Activated CD4-positive, alpha-beta T cell treated with anti-CD3 and anti-CD28 coated beads, Interleukin-10, Interleukin-2, amounts not matched to agents 100 ng/mL and 50 ng/mL, durations not matched to agents 16 hours and 8 hours (primary cell): ENCODE measurements around the gene TNFRSF18.

ENCODE experiments used
- DNase-seq: peaks from one replicate; pipeline ENCODE4 v3.0.0-alpha.2; 2020

TNFRSF18 gene

DNA sequence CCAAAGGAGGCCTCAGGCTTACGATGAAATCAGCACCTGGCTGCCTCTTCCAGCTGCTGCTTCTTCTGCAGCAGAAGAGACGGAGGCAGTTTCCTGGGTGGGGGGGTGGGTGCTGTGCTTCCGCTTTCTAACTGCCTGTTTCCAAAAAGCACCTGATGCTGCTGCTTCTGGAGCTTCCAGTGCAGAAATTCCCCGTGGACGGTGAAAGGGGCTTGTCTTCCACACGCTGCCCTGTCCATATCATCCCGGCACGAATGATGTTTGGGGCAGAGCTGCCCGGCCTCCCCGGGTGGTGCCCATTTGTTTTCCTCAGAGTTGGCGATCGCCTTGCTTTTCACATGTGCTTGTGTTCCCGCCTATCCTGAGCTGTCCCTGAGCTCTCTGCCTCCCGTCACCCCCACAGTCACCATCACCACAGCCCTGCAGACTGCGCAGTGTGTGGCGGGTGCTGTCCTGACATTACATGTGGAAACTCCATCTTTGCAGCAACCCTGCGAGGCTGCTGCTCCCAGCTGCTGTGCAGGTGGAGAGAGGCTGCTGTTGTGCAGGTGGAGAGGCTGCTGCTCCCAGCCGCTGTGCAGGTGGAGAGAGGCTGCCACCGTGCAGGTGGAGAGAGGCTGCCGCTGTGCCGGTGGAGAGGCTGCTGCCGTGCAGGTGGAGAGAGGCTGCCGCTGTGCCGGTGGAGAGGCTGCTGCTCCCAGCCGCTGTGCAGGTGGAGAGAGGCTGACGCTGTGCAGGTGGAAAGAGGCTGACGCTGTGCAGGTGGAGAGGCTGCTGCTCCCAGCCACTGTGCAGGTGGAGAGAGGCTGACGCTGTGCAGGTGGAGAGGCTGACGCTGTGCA is 30.9 kb downstream of the TNFRSF18 start:
- no peak for DNase-seq

GRCh38 chr1:1173793-1174415 is 32.5 kb downstream of the TNFRSF18 start, which contains the start of gene TTLL10:
TSS of gene TTLL10 (plus strand) at chr1:1173880. CDS start at chr1:1179216, 5,336 bp downstream.
- DNase-seq, result peak; percentile 25

DNA sequence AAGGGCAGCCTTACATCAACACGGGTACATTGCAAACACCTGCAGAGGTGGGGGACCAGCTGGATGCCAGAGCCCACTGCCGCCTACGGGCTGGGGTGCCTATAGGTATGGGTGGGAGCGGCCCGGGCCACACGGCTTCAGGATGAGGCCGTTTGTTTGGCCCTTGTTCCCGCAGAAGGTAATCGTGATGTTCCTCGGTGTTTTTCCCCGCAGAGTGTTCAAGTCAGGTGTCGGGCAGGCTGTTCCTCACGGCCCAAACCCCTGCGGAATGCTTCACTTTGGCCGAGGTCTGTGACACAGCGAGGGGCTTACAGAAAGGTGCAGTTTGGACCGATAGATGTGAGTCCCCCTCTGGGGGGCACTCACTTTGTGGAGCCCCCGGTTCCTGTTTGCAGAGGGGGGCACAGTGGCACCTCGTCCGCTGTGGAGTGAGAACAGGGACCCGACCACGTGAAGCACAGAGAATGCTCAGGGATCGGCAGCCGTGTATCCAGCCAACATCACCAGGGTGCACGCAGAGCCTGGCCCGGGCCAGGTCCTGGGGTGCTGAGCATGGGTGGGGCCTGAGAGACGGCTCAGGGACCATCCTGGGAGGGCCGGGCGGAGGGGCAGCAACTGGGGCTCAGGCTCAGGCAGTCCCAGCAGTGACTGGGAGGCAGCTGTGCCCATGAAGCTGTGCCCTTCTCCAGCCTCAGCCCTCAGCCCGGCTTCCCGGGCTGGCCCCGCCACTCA is 33.2 kb downstream of the TNFRSF18 start:
- DNase-seq, result no peak

- peak; percentile 19 for DNase-seq
Measured at GRCh38 chr1:1171546-1172340, 34.6 kb downstream of the TNFRSF18 start.

DNA sequence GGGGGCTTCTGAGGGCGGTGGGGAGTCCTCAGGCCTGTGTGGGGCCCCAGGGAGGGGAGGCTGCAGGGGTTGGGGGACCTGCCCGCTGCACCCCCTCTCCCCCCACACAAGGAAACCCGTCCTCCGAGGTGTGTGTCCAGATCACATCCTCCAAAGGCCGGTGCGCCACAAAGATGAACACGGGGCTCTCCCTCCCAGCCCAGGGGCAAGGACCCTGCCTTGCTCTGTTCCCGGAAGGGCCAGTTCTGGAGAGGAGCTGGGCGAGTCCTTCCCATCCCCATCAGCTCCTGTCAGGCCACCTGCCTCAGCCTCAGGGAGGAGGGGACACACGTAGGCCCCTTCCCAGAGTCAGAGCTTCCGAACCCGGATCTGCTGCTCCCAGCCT is 35.2 kb downstream of the TNFRSF18 start:
- no peak for DNase-seq

GRCh38 chr1:1170215-1171091 is 35.9 kb downstream of the TNFRSF18 start:
- no peak for DNase-seq

DNA sequence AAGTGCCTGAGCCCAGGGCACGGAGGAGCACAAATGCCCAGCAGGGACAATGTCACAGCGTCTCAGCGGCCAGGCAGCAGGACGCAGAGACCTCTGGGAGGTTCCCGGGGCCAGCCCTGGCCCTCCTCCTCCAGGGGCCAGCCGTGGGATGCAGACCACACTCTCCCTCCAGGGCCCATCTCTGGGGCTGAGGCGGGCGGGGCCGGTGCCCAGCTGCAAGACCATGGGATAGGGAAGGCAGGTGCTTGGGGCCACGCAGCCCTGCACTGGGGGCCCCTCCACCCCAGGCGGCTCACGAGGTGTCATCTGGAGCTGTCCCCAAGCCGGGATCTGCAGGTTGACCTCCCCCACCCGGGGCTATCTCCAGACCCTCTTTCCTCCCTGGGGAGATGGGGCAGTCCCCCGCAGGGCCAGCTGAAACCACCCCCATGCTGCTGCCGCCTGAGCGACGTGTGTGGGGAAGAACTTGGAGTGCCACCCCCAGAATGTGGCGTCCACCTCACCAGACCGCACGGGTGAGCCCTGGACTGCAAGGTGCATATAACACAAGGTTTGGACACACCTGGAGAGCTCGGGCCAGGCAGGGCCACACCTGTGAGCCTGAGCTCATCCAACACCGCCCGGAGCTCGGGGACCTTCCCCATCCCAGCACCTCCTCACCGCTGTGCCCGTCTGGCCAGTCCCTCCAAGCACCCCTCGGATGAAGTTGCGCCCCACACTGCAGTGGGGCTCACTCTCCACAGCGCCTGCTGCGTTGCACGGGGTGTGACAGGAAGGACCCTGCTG is 36.8 kb downstream of the TNFRSF18 start:
- DNase-seq, result no peak

GRCh38 chr1:1168451-1169411 is 37.7 kb downstream of the TNFRSF18 start:
- DNase-seq, result no peak

- DNase-seq, result no peak
Measured at GRCh38 chr1:1167841-1168450, 38.4 kb downstream of the TNFRSF18 start.

DNA sequence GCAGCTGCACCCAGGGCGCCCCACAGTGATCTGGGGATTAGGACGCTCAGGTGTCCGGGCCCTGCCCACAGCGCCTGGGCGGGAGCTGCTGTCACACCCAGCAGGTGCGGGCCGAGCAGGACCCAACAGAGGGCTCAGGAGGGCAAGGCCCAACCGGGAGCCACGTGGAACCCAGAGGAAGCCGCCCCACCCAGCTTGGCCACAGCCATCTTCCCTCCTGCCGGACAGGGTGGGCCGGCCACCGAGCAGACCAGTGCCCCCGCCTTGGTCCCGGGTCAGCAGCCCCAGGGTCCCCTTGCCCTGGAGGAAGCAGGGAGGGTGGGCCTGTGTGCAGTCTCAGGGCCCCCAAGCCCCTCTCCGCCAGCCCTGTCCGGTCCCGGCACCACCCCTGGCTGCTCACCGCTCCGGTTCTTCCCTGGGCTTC is 39.0 kb downstream of the TNFRSF18 start:
- no peak for DNase-seq

GRCh38 chr1:1166642-1167397 is 39.6 kb downstream of the TNFRSF18 start:
- no peak for DNase-seq

GRCh38 chr1:1165900-1166421 is 40.4 kb downstream of the TNFRSF18 start:
- DNase-seq, result no peak

GRCh38 chr1:1165485-1165884 is 40.9 kb downstream of the TNFRSF18 start:
- no peak for DNase-seq

DNA sequence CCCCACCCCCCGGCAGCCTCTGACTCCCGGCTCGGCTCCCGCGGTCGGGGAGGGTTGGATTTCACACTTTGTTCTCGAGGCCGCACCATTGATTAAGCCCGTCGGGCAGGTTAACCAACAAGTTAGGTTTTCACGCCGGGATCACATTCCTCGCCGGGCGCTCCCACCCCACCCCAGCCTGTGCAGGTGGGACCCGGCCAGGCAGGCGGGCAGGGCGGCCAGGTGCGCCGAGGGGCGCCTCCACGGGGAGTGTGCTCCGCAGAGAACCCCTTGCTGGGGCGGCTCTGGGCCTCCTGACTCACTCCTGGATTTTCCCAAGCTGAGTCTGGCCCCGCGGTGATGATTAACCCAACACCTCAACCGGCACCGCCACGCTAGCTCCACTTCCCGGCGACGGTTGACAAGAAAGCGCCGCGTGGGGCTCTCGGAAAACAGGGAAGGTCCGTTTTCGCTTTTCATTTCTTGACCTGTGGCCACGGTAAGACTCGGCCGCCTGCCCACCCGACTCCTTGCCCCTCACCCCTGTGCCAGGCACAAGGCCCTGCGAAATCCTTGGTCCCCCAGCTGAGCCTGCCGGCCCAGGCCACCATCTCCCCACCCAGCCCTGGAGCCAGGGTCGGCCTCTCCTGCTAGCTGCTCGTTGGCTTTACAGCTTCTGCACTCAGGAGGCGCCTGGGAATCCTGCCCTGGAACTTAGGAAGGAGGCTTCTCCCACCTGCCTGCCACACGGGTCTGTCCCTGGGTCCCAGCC is 41.5 kb downstream of the TNFRSF18 start:
- DNase-seq, result no peak

DNA sequence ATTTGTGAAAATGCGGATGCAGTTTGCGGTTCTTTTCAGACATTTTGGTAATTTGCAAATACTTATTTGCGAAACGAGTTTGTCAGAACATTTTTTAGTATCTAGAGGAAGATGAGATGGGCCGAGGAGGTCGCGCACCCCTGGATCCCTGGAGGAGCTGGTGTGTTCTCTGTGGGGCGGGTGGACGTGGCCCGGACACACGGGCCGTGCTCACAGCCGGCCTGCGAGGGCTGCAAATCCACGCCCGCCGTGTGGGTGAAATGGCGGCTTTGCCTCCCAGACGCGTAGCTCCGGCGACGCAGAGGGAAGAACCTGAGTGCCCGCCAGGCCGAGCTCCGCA is 42.1 kb downstream of the TNFRSF18 start:
- no peak for DNase-seq

DNA sequence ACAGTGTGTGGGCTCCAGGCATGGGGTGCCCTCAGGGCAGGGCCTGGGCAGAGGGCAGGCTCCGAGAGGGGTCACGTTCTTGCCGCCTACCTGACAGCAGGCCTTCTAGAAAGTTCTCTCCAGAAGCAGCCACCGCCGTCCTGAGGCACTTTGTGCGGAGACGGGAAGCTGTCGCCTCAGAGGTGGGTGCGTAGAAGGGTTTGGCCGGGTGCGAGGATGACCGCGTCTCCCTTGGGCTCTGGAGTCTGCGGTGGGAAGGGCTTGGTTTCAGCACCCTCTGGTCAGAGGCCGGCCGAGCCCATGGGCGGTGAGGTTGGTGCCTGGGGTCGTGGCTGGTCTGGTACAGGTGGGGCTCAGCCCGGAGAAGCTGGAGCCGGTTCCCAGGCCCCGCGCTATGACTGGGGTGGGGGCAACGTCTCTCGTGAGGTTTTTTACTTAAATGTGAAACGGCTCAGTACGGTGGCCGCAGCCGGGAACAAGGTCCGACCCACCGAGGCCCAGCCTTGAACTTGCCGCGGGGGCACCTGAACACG is 42.8 kb downstream of the TNFRSF18 start:
- DNase-seq, result no peak
